Transverse colon (tissue), 4 donors: ENCODE results near the gene NEK10. TPM values are rescaled to one million over a fixed set of nuclear protein-coding genes. Genes with fewer than 3 reads are reported as not detected.

Source experiments
- DNase-seq: peaks from one replicate; pipeline ENCODE4 v3.0.0-alpha.2; 2019
- H3K27ac ChIP-seq, 4 donors: fragments of 200-600 bp; sonication (generic); 2 replicates each; pipeline ENCODE4 v1.5.1; 2016 to 2018; ENCODE audit warnings: inconsistent platforms in 4 of 4
- H3K27me3 ChIP-seq: fragments of 200-600 bp; sonication (generic); 2 replicates; pipeline ENCODE4 v1.5.1; 2017; ENCODE audit warnings: inconsistent platforms
- H3K36me3 ChIP-seq, 4 donors: fragments of 200-600 bp; sonication (generic); 2 replicates each; pipeline ENCODE4 v1.5.1; 2017 to 2019; ENCODE audit warnings: inconsistent platforms in 4 of 4
- H3K4me1 ChIP-seq, 4 donors: fragments of 200-600 bp; sonication (generic); 2 replicates each; pipeline ENCODE4 v1.5.1; 2017 to 2020; ENCODE audit warnings: inconsistent platforms in 4 of 4
- H3K4me3 ChIP-seq, 4 donors: fragments of 200-600 bp; sonication (generic); 1 replicate in 1 of 4; 2 replicates in 3 of 4; pipeline versions ENCODE4 v1.5.1 to v1.6.1; 2017 to 2019; ENCODE audit warnings: inconsistent platforms in 4 of 4
- H3K9me3 ChIP-seq, 2 donors: fragments of 200-600 bp; sonication (generic); 2 replicates each; pipeline ENCODE4 v1.5.1; 2017 to 2019; ENCODE audit warnings: inconsistent platforms in 2 of 2
- CTCF ChIP-seq, 5 experiments: fragments of 200-600 bp in 3 of 5; fragments of 450-650 bp in 2 of 5; sonication (generic) in 3 of 5; IDR thresholded peaks; 1 replicate in 2 of 5; 2 replicates in 3 of 5; pipeline ENCODE4 v1.5.1; 2016 to 2017; ENCODE audit warnings: antibody characterized with exemption in 5 of 5, inconsistent platforms in 3 of 5, mild to moderate bottlenecking in 2 of 5, moderate library complexity in 1 of 5
- EP300 ChIP-seq: sonication (generic); formaldehyde crosslinking; IDR thresholded peaks from one replicate; pipeline ENCODE4 v1.6.1; 2017; ENCODE audit warnings: antibody characterized with exemption, low read depth
- POLR2A ChIP-seq: fragments of 450-650 bp; IDR thresholded peaks from one replicate; pipeline ENCODE4 v1.6.1; 2016; ENCODE audit warnings: antibody characterized with exemption, mild to moderate bottlenecking, moderate library complexity
- POLR2AphosphoS5 ChIP-seq, 3 donors: sonication (generic); formaldehyde crosslinking; IDR thresholded peaks; one replicate each; pipeline ENCODE4 v1.6.1; 2016; ENCODE audit warnings: antibody characterized with exemption in 3 of 3
- WGBS, 2 donors: methylation state at CpG; one replicate each; pipeline ENCODE4 v1.1.5; 2018; ENCODE audit warnings: low coverage in 1 of 2; 5-methylcytosine and 5-hydroxymethylcytosine counted together
- in situ Hi-C, 4 donors: fragments of 200-750 bp; cut with MboI; loops; one replicate each; pipeline versions ENCODE4 v1.15.0 to v1.15.1; 2017; ENCODE audit warnings: low sequenced_read_pairs in 3 of 4, low pct_ligation_motif_present in 1 of 4, low pct_unique_long_range_greater_than_20kb in 1 of 4
- intact Hi-C: fragments of 100-400 bp; cut with DNase I; formaldehyde crosslinking; loops from one replicate; pipeline ENCODE4 v1.15.1; 2023; ENCODE audit warnings: low total_unique reads
- total RNA-seq, 4 donors: library from RNA; depleted of rRNA; stranded (reverse); fragments of >200 nt; gene quantifications; one replicate each; pipeline ENCODE4 v1.1.0, GENCODE V29; 2016

The NEK10 gene
- total RNA-seq, 4 donors from 2014 or later, result 1.1 to 3.2 (median 1.7) TPM

GRCh38 chr3:27358372-27358771 is 10.8 kb downstream of the NEK10 start:
- Histone ChIP-seq H3K9me3 (no peaks in the 10 kb centered on the region), H3K4me1 (peaks cover 17 to 50% (median 27%) of the 10 kb centered on the region in 4 donors), H3K4me3 (no peak overlapping the region), H3K36me3 (no peaks in the 10 kb centered on the region), H3K27me3 (no peaks in the 10 kb centered on the region), H3K27ac (peak overlapping the region; percentile 54 to 69 (median 64))
- DNase-seq, result no peak
- in situ Hi-C loops (no loop called here), intact Hi-C loops (no loop called here)
- no peak for TF ChIP-seq POLR2A
- TF ChIP-seq POLR2AphosphoS5 (IDR thresholded peaks at IDR 0.05), result no peak
- TF ChIP-seq EP300, result no peak
- no peak for TF ChIP-seq CTCF (IDR thresholded peaks at IDR 0.05)
- 60 to 67% methylated on average over 3 of the region's 3 CpGs for WGBS, 2 donors

GRCh38 chr3:27357665-27358258 is 11.4 kb downstream of the NEK10 start:
- intact Hi-C loops (no loop called here), in situ Hi-C loops (no loop called here)
- Histone ChIP-seq H3K4me3 (no peak overlapping the region), H3K36me3 (no peaks in the 10 kb centered on the region), H3K27ac (peak overlapping the region in 1 of 4 donors; percentile 69), H3K4me1 (peaks cover 17 to 50% (median 27%) of the 10 kb centered on the region in 4 donors), H3K9me3 (no peaks in the 10 kb centered on the region), H3K27me3 (no peaks in the 10 kb centered on the region)
- TF ChIP-seq CTCF (IDR thresholded peaks at IDR 0.05), result peak; percentile 47 to 62 (median 53)
- TF ChIP-seq POLR2A, result no peak
- TF ChIP-seq EP300, result no peak
- 45 to 55% methylated on average over 1 of the region's 1 CpG for WGBS, 2 donors
- peak; percentile 69 for DNase-seq

GRCh38 chr3:27356976-27357375 is 12.2 kb downstream of the NEK10 start:
- WGBS, 2 donors, result 58 to 80% methylated on average over 2 to 3 of the region's 3 CpGs
- no peaks in the 10 kb centered on the region for H3K27me3 ChIP-seq
- in situ Hi-C loops, result no loop called here
- peaks cover 17 to 50% (median 27%) of the 10 kb centered on the region in 4 donors for H3K4me1 ChIP-seq
- H3K4me3 ChIP-seq, result no peak overlapping the region
- no peak for TF ChIP-seq CTCF (IDR thresholded peaks at IDR 0.05)
- TF ChIP-seq POLR2A, result no peak
- TF ChIP-seq EP300, result no peak
- TF ChIP-seq POLR2AphosphoS5 (IDR thresholded peaks at IDR 0.05), result no peak
- intact Hi-C loops, result no loop called here
- no peaks in the 10 kb centered on the region for H3K36me3 ChIP-seq
- no peaks in the 10 kb centered on the region for H3K9me3 ChIP-seq
- no peak for DNase-seq
- H3K27ac ChIP-seq, result no peak overlapping the region

GRCh38 chr3:27354588-27355203 is 14.5 kb downstream of the NEK10 start:
- intact Hi-C loops (no loop called here), in situ Hi-C loops (no loop called here)
- Histone ChIP-seq H3K36me3 (no peaks in the 10 kb centered on the region), H3K4me3 (no peak overlapping the region), H3K27ac (peak overlapping the region in 3 of 4 donors; percentile 4 to 62 (median 36)), H3K9me3 (no peaks in the 10 kb centered on the region), H3K4me1 (peaks cover 6 to 35% (median 16%) of the 10 kb centered on the region in 4 donors), H3K27me3 (no peaks in the 10 kb centered on the region)
- TF ChIP-seq EP300, result no peak
- TF ChIP-seq POLR2A, result no peak
- TF ChIP-seq CTCF (IDR thresholded peaks at IDR 0.05), result no peak
- TF ChIP-seq POLR2AphosphoS5 (IDR thresholded peaks at IDR 0.05), result no peak
- DNase-seq, result peak; percentile 73
- WGBS, 2 donors, result 10 to 60% methylated on average over 2 to 4 of the region's 4 CpGs
